ENCODE results near the gene CCDC190. TPM values are rescaled to one million over a fixed set of nuclear protein-coding genes. Genes with fewer than 3 reads are reported as not detected.

CCDC190 gene
- total and polyA plus RNA-seq, 2 experiments from 2014 or later = not detected

- peaks cover 42% of the 10 kb centered on the region for H3F3A ChIP-seq (ENCODE audit: insufficient read depth)
- no peaks in the 10 kb centered on the region for H3K27me3 ChIP-seq (replicated peaks; ENCODE audit: insufficient read depth)
- DNase-seq = no peak
- H3K4me3 ChIP-seq = no peak overlapping the region
- no peaks in the 10 kb centered on the region for H3K9me2 ChIP-seq (ENCODE audit: insufficient read depth)
- in situ Hi-C loops (cut with MboI) = no loop called here
- H3K4me2 ChIP-seq (ENCODE audit: unreplicated experiment) = no peak overlapping the region
- 82 to 85% methylated on average over 2 of the region's 2 CpGs for WGBS, 2 experiments (ENCODE audit: low coverage in 1 of 2, low lambda C conversion rate in 2 of 2, missing lambda C conversion rate in 2 of 2)
- no peaks in the 10 kb centered on the region for H4K20me1 ChIP-seq (ENCODE audit: insufficient read depth)
- no peak overlapping the region for H2AFZ ChIP-seq
- H3K9me3 ChIP-seq (ENCODE audit: low read depth) = no peaks in the 10 kb centered on the region
- no peaks in the 10 kb centered on the region for H3K36me3 ChIP-seq (ENCODE audit: low read depth)
- TF ChIP-seq EZH2phosphoT487 (IDR thresholded peaks at IDR 0.05; ENCODE audit: insufficient read depth, low read depth) (no peak), EZH2 (IDR thresholded peaks at IDR 0.05; ENCODE audit: insufficient read depth, poor library complexity, severe bottlenecking) (no peak)
- H3K9ac ChIP-seq = no peak overlapping the region
- peaks cover 52% of the 10 kb centered on the region for H3K4me1 ChIP-seq (ENCODE audit: insufficient read depth)
- H3K79me2 ChIP-seq (ENCODE audit: insufficient read depth) = no peaks in the 10 kb centered on the region
- no peak overlapping the region for H3K27ac ChIP-seq
Observed at GRCh38 chr1:162906485-162906884, 45.5 kb upstream of the CCDC190 start.

DNA sequence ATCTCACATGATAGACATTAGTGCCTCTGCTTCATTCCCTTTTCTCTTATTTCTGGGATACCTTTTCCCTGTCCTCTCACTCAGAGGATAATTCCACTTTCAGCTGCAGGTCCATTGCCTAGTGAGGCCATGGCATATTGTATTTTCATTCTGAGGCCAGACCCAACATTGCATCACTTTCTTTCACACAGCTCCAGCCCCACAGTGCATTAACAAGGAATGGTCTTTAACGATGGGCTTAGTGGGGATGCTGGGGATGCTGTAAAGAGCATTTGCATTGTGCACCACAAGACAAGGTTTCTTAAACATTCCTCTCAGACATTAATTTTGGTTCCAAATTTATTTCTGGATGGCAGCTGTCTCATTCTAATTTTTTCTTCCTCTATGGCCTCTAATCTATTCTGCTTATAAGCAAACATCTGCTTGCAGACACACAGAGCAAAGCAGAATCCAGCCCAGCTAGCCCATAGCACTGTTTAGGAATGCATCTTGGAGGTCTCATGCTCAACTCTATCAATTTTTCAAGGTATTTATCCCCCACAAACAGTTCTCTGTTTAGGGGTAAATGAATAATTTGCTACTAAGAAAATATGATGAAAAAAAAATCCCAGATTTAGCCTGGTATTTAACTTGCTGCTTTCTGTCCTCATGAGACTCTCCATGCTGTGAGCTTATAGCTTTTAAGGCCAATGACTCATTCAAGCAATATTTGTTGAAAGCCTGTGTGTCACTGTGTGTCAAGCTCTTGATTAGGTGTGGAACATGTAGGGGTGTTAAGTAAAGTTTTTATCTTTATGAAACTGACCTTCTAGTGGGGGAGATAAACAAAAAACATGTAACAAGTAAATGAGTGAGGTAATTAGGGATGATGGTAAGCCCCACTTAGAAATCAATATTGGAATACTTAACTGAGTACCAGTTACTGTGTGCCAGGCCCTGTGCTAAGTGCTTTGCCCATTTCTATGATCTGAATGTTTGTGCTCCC is 44.5 kb upstream of the CCDC190 start:
- H3K4me3 ChIP-seq = no peak overlapping the region
- TF ChIP-seq EZH2 (IDR thresholded peaks at IDR 0.05; ENCODE audit: insufficient read depth, poor library complexity, severe bottlenecking) = no peak
- TF ChIP-seq EZH2phosphoT487 (IDR thresholded peaks at IDR 0.05; ENCODE audit: insufficient read depth, low read depth) = no peak
- 54 to 60% methylated on average over 1 of the region's 1 CpG for WGBS, 2 experiments (ENCODE audit: low coverage in 1 of 2, low lambda C conversion rate in 2 of 2, missing lambda C conversion rate in 2 of 2)
- peaks cover 42% of the 10 kb centered on the region for H3F3A ChIP-seq (ENCODE audit: insufficient read depth)
- H3K4me1 ChIP-seq (ENCODE audit: insufficient read depth) = peaks cover 62% of the 10 kb centered on the region
- H3K4me2 ChIP-seq (ENCODE audit: unreplicated experiment) = peak overlapping the region; percentile 40
- H3K27me3 ChIP-seq (replicated peaks; ENCODE audit: insufficient read depth) = no peaks in the 10 kb centered on the region
- no peaks in the 10 kb centered on the region for H3K9me3 ChIP-seq (ENCODE audit: low read depth)
- peaks cover 3% of the 10 kb centered on the region; the same call in 1 of the 2 replicates for H3K9me2 ChIP-seq (ENCODE audit: insufficient read depth)
- peak overlapping the region; percentile 43 for H3K9ac ChIP-seq
- H3K79me2 ChIP-seq (ENCODE audit: insufficient read depth) = no peaks in the 10 kb centered on the region
- no peaks in the 10 kb centered on the region for H4K20me1 ChIP-seq (ENCODE audit: insufficient read depth)
- DNase-seq = peak; percentile 91
- H2AFZ ChIP-seq = no peak overlapping the region
- peak overlapping the region; percentile 59 for H3K27ac ChIP-seq
- H3K36me3 ChIP-seq (ENCODE audit: low read depth) = no peaks in the 10 kb centered on the region
- in situ Hi-C loops (cut with MboI) = no loop called here

DNA sequence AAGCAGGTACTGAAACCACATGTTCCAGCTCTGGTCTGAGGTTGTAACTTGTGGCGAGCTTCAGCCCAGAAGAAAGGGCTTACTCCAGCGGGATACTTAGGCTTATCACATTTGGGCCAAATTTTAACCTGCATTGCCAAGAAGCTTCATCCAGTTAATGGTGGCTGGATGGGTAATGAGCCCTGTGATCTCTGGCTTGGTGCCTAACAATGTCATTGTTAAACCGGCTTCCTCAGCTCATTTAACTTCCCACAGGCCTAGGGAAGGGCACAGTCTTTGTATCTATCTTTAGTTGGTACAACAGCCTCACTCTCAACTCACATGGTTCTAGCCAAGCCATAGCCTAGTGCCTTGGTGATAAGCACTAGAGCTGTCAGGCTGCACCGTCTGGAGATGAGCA is 43.6 kb upstream of the CCDC190 start:
- no peak overlapping the region for H2AFZ ChIP-seq
- no peaks in the 10 kb centered on the region for H3K36me3 ChIP-seq (ENCODE audit: low read depth)
- peaks cover 42% of the 10 kb centered on the region for H3F3A ChIP-seq (ENCODE audit: insufficient read depth)
- no peak overlapping the region for H3K27ac ChIP-seq
- in situ Hi-C loops (cut with MboI) = no loop called here
- TF ChIP-seq EZH2 (IDR thresholded peaks at IDR 0.05; ENCODE audit: insufficient read depth, poor library complexity, severe bottlenecking) = no peak
- TF ChIP-seq EZH2phosphoT487 (IDR thresholded peaks at IDR 0.05; ENCODE audit: insufficient read depth, low read depth) = no peak
- H3K9me2 ChIP-seq (ENCODE audit: insufficient read depth) = peaks cover 3% of the 10 kb centered on the region; the same call in 1 of the 2 replicates
- no peak for DNase-seq
- no peaks in the 10 kb centered on the region for H4K20me1 ChIP-seq (ENCODE audit: insufficient read depth)
- peaks cover 66% of the 10 kb centered on the region for H3K4me1 ChIP-seq (ENCODE audit: insufficient read depth)
- H3K79me2 ChIP-seq (ENCODE audit: insufficient read depth) = no peaks in the 10 kb centered on the region
- no peaks in the 10 kb centered on the region for H3K9me3 ChIP-seq (ENCODE audit: low read depth)
- H3K27me3 ChIP-seq (replicated peaks; ENCODE audit: insufficient read depth) = no peaks in the 10 kb centered on the region
- H3K9ac ChIP-seq = no peak overlapping the region
- no peak overlapping the region for H3K4me3 ChIP-seq
- WGBS, 2 experiments (ENCODE audit: low coverage in 1 of 2, low lambda C conversion rate in 2 of 2, missing lambda C conversion rate in 2 of 2) = 63 to 69% methylated on average over 4 of the region's 4 CpGs
- H3K4me2 ChIP-seq (ENCODE audit: unreplicated experiment) = no peak overlapping the region

GRCh38 chr1:162904023-162904422 is 43.0 kb upstream of the CCDC190 start:
- in situ Hi-C loops (cut with MboI) = no loop called here
- Histone ChIP-seq H3K36me3 (ENCODE audit: low read depth) (no peaks in the 10 kb centered on the region), H3K27me3 (replicated peaks; ENCODE audit: insufficient read depth) (no peaks in the 10 kb centered on the region), H3K9ac (no peak overlapping the region), H2AFZ (no peak overlapping the region), H4K20me1 (ENCODE audit: insufficient read depth) (no peaks in the 10 kb centered on the region), H3K4me2 (ENCODE audit: unreplicated experiment) (no peak overlapping the region), H3K79me2 (ENCODE audit: insufficient read depth) (no peaks in the 10 kb centered on the region), H3K27ac (no peak overlapping the region), H3K9me2 (ENCODE audit: insufficient read depth) (peaks cover 3% of the 10 kb centered on the region; the same call in 1 of the 2 replicates), H3K4me3 (no peak overlapping the region), H3F3A (ENCODE audit: insufficient read depth) (peaks cover 44% of the 10 kb centered on the region), H3K4me1 (ENCODE audit: insufficient read depth) (peaks cover 67% of the 10 kb centered on the region), H3K9me3 (ENCODE audit: low read depth) (no peaks in the 10 kb centered on the region)
- 94 to 95% methylated on average over 3 of the region's 3 CpGs for WGBS, 2 experiments (ENCODE audit: low coverage in 1 of 2, low lambda C conversion rate in 2 of 2, missing lambda C conversion rate in 2 of 2)
- TF ChIP-seq EZH2phosphoT487 (IDR thresholded peaks at IDR 0.05; ENCODE audit: insufficient read depth, low read depth) = no peak
- no peak for DNase-seq

Data from GM23248 (cell line).